GM10266 (cell line): Measurements from ENCODE around the gene EDIL3.
A peak's percentile ranks its signal among the peaks of the same experiment; 100 is the strongest.

Experiments used
- DNase-seq: peaks from one replicate; pipeline ENCODE4 v3.0.0; 2012; ENCODE audit errors: extremely low spot score
- TF ChIP-seq, protein P1 (sequence below): IDR thresholded peaks from 2 replicates; pipeline ENCODE4 v1.5.1; 2012; ENCODE audit warnings: mild to moderate bottlenecking, low read depth; ENCODE audit not compliant: control insufficient read depth, insufficient read depth; ENCODE audit errors: missing control alignments

EDIL3 gene

DNA sequence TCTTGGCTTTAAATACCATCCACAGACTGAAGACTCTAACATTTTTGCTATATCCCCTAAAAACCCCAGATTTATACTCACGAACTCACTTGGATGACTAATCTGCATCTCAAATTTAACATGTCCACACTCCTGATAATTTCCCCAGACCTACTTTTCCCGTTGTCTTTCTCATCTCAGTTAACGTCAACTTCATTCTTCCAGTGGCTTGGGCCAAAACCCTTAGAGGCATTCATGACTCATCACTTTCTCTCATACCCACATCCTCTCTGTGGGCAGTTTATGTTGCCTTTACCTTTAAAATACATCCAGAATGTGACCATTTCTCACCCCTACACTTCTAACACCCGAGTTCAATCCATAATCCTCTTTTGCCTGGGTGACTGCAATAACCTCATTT lies 96.7 kb downstream of the EDIL3 start:
- DNase-seq, result no peak

DNA sequence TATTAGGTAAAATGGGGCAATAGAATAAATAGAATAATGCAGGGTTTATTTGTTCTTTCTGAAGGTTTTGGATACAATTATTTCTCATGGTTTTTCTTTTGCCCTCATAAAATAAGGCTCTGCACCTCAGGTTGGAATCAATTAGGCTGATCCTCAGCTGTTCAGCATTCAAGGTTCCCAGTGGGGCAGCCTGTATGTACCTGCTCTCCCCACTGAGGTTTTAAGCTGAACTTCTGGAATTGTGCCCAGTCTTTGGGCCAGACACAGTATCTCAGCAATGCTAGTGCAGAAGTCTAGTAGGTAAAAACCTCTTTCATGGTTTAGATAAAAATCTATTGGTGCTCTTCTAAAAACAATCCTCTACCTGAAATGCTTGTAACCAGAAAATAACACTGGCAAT lies 98.0 kb downstream of the EDIL3 start:
- TF ChIP-seq, protein P1, sequence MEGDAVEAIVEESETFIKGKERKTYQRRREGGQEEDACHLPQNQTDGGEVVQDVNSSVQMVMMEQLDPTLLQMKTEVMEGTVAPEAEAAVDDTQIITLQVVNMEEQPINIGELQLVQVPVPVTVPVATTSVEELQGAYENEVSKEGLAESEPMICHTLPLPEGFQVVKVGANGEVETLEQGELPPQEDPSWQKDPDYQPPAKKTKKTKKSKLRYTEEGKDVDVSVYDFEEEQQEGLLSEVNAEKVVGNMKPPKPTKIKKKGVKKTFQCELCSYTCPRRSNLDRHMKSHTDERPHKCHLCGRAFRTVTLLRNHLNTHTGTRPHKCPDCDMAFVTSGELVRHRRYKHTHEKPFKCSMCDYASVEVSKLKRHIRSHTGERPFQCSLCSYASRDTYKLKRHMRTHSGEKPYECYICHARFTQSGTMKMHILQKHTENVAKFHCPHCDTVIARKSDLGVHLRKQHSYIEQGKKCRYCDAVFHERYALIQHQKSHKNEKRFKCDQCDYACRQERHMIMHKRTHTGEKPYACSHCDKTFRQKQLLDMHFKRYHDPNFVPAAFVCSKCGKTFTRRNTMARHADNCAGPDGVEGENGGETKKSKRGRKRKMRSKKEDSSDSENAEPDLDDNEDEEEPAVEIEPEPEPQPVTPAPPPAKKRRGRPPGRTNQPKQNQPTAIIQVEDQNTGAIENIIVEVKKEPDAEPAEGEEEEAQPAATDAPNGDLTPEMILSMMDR, result no peak
- DNase-seq, result no peak

More for the DNA sequence above, 96.7 kb downstream of the EDIL3 start:
- TF ChIP-seq, protein P1, result no peak

DNA sequence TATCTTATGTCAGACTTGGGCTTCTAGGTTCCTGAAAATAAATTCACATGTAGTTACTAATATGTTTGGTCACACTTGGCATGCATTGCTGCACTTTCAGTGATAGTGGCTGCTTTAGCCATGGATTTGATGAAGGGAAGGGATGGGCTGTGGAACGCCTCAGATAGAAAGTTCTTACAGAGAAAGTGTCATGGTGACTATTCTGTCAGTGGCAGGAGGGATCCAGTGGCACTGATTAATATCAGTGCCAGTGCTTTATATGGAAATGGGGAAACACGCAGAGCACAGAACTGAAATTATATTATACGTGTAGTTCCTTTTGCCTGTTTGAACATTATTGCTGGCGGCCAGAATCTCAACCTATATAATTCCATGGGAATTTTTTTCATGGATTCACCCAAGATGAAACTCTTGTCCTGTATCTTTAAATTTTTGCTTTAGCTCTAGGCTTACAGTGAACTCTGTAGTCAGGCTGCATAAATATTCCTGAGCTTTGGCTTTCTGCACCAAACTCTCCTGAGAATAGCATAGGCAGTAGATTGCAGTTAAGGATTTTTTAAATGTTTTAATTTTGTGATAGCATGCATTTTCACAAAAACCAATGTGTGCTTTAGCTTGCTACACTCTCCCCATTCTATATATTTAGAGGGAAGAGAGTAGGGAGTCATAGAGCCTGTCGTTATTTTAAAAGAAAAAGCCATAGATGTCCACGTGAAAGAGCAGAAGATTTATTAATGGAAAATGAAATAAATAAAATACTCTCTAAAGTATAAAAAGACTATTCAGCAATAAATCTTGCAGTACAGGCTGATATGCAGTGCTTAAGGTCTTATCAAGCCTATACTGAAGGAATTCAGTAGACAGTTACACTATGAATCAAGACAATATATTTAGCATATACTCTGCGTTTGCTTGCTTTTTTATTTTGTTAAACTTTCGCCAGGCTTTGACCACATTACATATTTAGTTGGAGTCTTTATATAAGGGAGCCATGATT lies 98.7 kb downstream of the EDIL3 start:
- TF ChIP-seq, protein P1, result no peak
- DNase-seq, result no peak

DNA sequence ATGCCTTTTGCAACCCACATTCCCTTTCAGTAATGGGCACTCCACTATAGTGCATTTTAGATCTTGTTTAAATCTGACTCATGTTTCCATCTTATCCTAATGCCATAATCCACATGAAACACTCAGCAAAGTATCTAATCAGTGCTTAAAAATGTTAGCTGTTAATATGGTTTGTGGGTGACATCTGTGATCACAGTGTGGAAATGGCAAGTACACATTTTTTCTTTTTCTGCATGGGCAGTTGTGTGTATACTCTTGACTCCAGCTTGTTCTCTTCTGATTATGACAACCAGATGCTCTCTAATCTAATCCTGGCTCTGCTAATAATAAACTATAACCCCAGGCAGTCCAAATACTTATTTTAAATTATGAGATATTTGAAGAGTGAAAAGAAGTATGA lies 103.3 kb downstream of the EDIL3 start:
- DNase-seq, result no peak
- TF ChIP-seq, protein P1, result no peak

DNA sequence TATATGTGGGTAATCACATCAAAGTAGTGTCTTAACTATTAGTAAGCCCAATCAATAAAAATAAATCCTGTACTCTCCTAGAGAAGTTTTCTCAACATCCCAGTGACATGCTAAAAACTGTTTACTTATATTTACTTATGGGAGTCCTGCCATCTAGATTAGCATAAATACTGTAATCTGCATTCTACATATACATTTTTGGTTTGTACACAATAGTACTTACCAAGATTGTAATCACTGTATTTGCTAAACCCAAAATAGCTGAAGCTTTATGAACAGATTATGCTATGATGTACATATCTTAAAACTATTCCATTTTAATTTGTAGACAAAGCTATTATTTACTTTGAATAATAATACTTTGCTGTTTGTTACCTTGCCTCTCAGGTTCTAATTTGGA lies 105.4 kb downstream of the EDIL3 start:
- no peak for DNase-seq

DNA sequence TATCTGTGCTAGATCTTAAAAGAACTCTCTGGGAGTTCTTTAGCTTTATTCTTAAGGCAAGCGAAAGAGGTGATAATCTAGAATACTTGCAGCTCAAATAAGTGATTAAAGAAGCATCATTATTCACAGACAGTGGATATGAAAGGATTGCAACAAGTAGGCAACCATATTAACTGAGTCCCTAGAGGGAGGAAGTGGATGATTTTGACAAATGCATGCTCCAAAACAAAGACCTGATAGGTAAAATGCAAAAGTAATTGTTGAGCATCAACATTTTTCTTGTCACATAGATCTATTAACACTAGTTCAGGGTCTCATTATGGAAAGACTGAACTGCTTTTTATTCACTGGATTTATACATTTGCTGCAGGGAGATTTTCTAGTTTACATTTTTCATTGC lies 109.1 kb downstream of the EDIL3 start:
- TF ChIP-seq, protein P1, result no peak
- DNase-seq, result no peak

More for the DNA sequence above, 105.4 kb downstream of the EDIL3 start:
- TF ChIP-seq, protein P1, result no peak

DNA sequence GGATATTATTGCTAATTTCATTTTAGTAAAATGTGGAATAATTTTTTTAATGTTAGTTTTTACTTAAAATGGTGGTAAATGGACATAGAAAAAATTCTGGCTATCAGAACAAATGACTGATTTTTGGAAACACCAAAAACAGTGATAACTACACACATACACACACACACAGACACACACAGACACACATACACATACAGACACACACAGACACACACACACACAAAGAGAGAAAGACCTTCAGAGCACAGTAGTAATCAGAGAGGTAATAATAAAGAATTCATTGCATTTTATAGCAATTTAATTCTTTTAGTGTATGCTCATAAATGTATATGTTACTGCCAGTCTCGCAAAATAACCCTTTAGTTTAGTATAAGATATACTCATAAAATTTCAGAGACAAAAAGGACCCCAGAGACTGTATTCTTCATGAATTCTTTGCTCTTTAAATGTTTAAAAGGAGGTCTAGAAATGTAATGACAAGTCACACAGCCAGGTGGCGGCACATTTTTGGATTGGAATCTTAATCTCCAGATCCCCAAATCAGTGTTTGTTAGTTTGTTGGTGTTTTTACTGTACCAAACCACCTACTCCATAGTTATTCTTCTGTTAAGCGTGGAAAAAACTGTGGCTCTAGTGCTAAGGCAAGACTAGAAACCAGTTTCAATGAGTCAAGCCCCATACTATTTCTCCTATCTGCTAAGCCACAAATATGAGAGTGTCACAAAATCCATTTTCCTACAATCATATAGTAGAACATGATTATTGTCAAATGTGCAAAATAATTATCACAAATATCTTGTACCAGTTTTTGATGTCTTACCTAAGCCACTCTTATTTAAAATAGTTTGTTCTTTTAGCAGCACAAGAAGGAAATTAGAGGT lies 109.9 kb downstream of the EDIL3 start:
- peak; percentile 11 for DNase-seq
- TF ChIP-seq, protein P1, result peak; percentile 60
